ENCODE data around the gene ADCY7. TPM values are rescaled to one million over a fixed set of nuclear protein-coding genes. Genes with fewer than 3 reads are reported as not detected.

Gene ADCY7
- total and polyA plus RNA-seq, 4 donors = 20.9 to 105 (median 38.5) TPM

GRCh38 chr16:50271148-50272041 is 5.0 kb downstream of the ADCY7 start:
- H3K27ac ChIP-seq (ENCODE audit: low read depth in 1 of 2, low read length in 1 of 2) = no peak overlapping the region
- H3K9me3 ChIP-seq (ENCODE audit: control insufficient read depth in 4 of 4, insufficient read depth in 3 of 4, low read length in 3 of 4) = peaks cover 0 to 2% (median 0%) of the 10 kb centered on the region in 4 donors
- ATAC-seq (ENCODE audit: insufficient read depth, low FRiP score) = no peak
- TF ChIP-seq CTCF (IDR thresholded peaks at IDR 0.05; ENCODE audit: control extremely low read depth, extremely low read depth) = no peak
- H3K9ac ChIP-seq (ENCODE audit: insufficient read depth in 1 of 2, low read length in 2 of 2) = no peak overlapping the region
- no peak for DNase-seq
- H3K4me1 ChIP-seq (ENCODE audit: control insufficient read depth in 5 of 5, insufficient read depth in 5 of 5, low read length in 5 of 5) = peaks cover 0 to 12% (median 9%) of the 10 kb centered on the region in 5 donors
- WGBS, 2 donors = 77 to 80% methylated on average over 15 of the region's 15 CpGs
- H3K36me3 ChIP-seq (ENCODE audit: control insufficient read depth in 4 of 4, insufficient read depth in 4 of 4, low read length in 4 of 4) = no peaks in the 10 kb centered on the region
- no peak overlapping the region for H3K4me3 ChIP-seq
- H3K27me3 ChIP-seq (ENCODE audit: control insufficient read depth in 3 of 3, insufficient read depth in 3 of 3, low read length in 2 of 3) = no peaks in the 10 kb centered on the region

GRCh38 chr16:50272111-50272571 is 5.8 kb downstream of the ADCY7 start:
- Histone ChIP-seq H3K4me3 (no peak overlapping the region), H3K9me3 (ENCODE audit: control insufficient read depth in 4 of 4, insufficient read depth in 3 of 4, low read length in 3 of 4) (peaks cover 0 to 2% (median 0%) of the 10 kb centered on the region in 4 donors), H3K9ac (ENCODE audit: insufficient read depth in 1 of 2, low read length in 2 of 2) (no peak overlapping the region), H3K4me1 (ENCODE audit: control insufficient read depth in 5 of 5, insufficient read depth in 5 of 5, low read length in 5 of 5) (peaks cover 0 to 9% (median 4%) of the 10 kb centered on the region in 5 donors), H3K36me3 (ENCODE audit: control insufficient read depth in 4 of 4, insufficient read depth in 4 of 4, low read length in 4 of 4) (no peaks in the 10 kb centered on the region), H3K27me3 (ENCODE audit: control insufficient read depth in 3 of 3, insufficient read depth in 3 of 3, low read length in 2 of 3) (no peaks in the 10 kb centered on the region), H3K27ac (ENCODE audit: low read depth in 1 of 2, low read length in 1 of 2) (no peak overlapping the region)
- 58 to 74% methylated on average over 7 of the region's 7 CpGs for WGBS, 2 donors
- TF ChIP-seq CTCF (IDR thresholded peaks at IDR 0.05; ENCODE audit: control extremely low read depth, extremely low read depth) = no peak
- no peak for ATAC-seq (ENCODE audit: insufficient read depth, low FRiP score)
- DNase-seq = no peak

- Histone ChIP-seq H3K4me1 (ENCODE audit: control insufficient read depth in 5 of 5, insufficient read depth in 5 of 5, low read length in 5 of 5) (peaks cover 0 to 9% (median 0%) of the 10 kb centered on the region in 5 donors), H3K27ac (ENCODE audit: low read depth in 1 of 2, low read length in 1 of 2) (no peak overlapping the region)
Measured at GRCh38 chr16:50272687-50273381, 6.5 kb downstream of the ADCY7 start.

More at GRCh38 chr16:50272687-50273381, 6.5 kb downstream of the ADCY7 start:
- WGBS, 2 donors = 92 to 95% methylated on average over 5 of the region's 5 CpGs
- DNase-seq = no peak
- Histone ChIP-seq H3K36me3 (ENCODE audit: control insufficient read depth in 4 of 4, insufficient read depth in 4 of 4, low read length in 4 of 4) (no peaks in the 10 kb centered on the region), H3K27me3 (ENCODE audit: control insufficient read depth in 3 of 3, insufficient read depth in 3 of 3, low read length in 2 of 3) (no peaks in the 10 kb centered on the region), H3K9ac (ENCODE audit: insufficient read depth in 1 of 2, low read length in 2 of 2) (no peak overlapping the region), H3K9me3 (ENCODE audit: control insufficient read depth in 4 of 4, insufficient read depth in 3 of 4, low read length in 3 of 4) (peaks cover 0 to 2% (median 0%) of the 10 kb centered on the region in 4 donors), H3K4me3 (no peak overlapping the region)
- no peak for TF ChIP-seq CTCF (IDR thresholded peaks at IDR 0.05; ENCODE audit: control extremely low read depth, extremely low read depth)
- ATAC-seq (ENCODE audit: insufficient read depth, low FRiP score) = no peak

All from lung (tissue), 12 donors.